Fibroblast of lung (primary cell): ENCODE data around the gene WDR20. TPM values are rescaled to one million over a fixed set of nuclear protein-coding genes. Genes with fewer than 3 reads are reported as not detected.
"Not testable (repeated sequence)": the region's sequence is repeated elsewhere in the genome, so short reads cannot be mapped to it uniquely, and the experiment has no call there.

Experiments
- DNase-seq, 2 donors: peaks; one replicate each; pipeline versions ENCODE4 v3.0.0 to v3.0.0-alpha.2; 2010; ENCODE audit warnings: low read depth in 2 of 2
- H2AFZ ChIP-seq: 2 replicates; pipeline ENCODE4 v1.5.1; 2012; ENCODE audit warnings: low read length, control low read depth, inconsistent platforms
- H3K27ac ChIP-seq: 2 replicates; pipeline ENCODE4 v1.5.1; 2011; ENCODE audit warnings: low read length, control low read depth; ENCODE audit not compliant: insufficient read depth
- H3K27me3 ChIP-seq: 2 replicates; pipeline ENCODE4 v1.5.1; 2011; ENCODE audit warnings: mild to moderate bottlenecking, low read length; ENCODE audit not compliant: control insufficient read depth, insufficient read depth
- H3K36me3 ChIP-seq: 2 replicates; pipeline ENCODE4 v1.5.1; 2011; ENCODE audit warnings: low read length; ENCODE audit not compliant: control insufficient read depth, insufficient read depth
- H3K4me1 ChIP-seq: 2 replicates; pipeline ENCODE4 v1.5.1; 2011; ENCODE audit warnings: low read length; ENCODE audit not compliant: control insufficient read depth, insufficient read depth; ENCODE audit errors: extremely low read depth
- H3K4me2 ChIP-seq: 2 replicates; pipeline ENCODE4 v1.5.1; 2011; ENCODE audit warnings: low read length, control low read depth; ENCODE audit not compliant: insufficient read depth; ENCODE audit errors: extremely low read depth
- H3K4me3 ChIP-seq, 4 experiments: fragments of 200-600 bp in 1 of 4; sonication (generic) in 1 of 4; replicated peaks in 1 of 4; 2 replicates each; pipeline ENCODE4 v1.5.1; 2011 to 2016; ENCODE audit warnings: low read length in 4 of 4, low read depth in 3 of 4, mild to moderate bottlenecking in 3 of 4, control low read depth in 2 of 4, inconsistent platforms in 1 of 4, mixed read lengths in 1 of 4; ENCODE audit not compliant: insufficient read depth in 1 of 4; ENCODE audit errors: control extremely low read depth in 1 of 4
- H3K79me2 ChIP-seq: 2 replicates; pipeline ENCODE4 v1.5.1; 2012; ENCODE audit warnings: mild to moderate bottlenecking, low read length, inconsistent platforms; ENCODE audit not compliant: control insufficient read depth, insufficient read depth
- H3K9ac ChIP-seq: 2 replicates; pipeline ENCODE4 v1.5.1; 2011; ENCODE audit warnings: mild to moderate bottlenecking, low read length, control low read depth; ENCODE audit not compliant: insufficient read depth
- H3K9me3 ChIP-seq: 2 replicates; pipeline ENCODE4 v1.5.1; 2012; ENCODE audit warnings: low read depth, low read length; ENCODE audit not compliant: control insufficient read depth, insufficient read depth
- H4K20me1 ChIP-seq: 2 replicates; pipeline ENCODE4 v1.5.1; 2011; ENCODE audit warnings: low read length; ENCODE audit not compliant: control insufficient read depth, insufficient read depth; ENCODE audit errors: extremely low read depth
- EZH2 ChIP-seq: IDR thresholded peaks from 2 replicates; pipeline ENCODE4 v1.5.1; 2012; ENCODE audit warnings: low read length, control low read depth, mild to moderate bottlenecking; ENCODE audit errors: missing control alignments
- polyA plus RNA-seq, 2 donors: library from polyadenylated mRNA; depleted of rRNA in 1 of 2; stranded (reverse) in 1 of 2; unstranded in 1 of 2; fragments of >200 nt; gene quantifications; 2 replicates each; pipeline ENCODE4 v1.2.1, GENCODE V29; 2011 to 2012; ENCODE audit warnings: missing spikeins in 1 of 2
- total RNA-seq: library from RNA; depleted of rRNA; stranded (reverse); fragments of >200 nt; gene quantifications from 2 replicates; pipeline ENCODE4 v1.2.1, GENCODE V29; 2014
- TF ChIP-seq, protein P1 (sequence below), 2 donors: IDR thresholded peaks in 1 of 2; conservative IDR thresholded peaks in 1 of 2; 1 replicate in 1 of 2; 2 replicates in 1 of 2; pipeline ENCODE4 v1.5.1; 2011 to 2012; ENCODE audit warnings: low read length in 2 of 2, control low read depth in 1 of 2, inconsistent platforms in 1 of 2, low read depth in 1 of 2, mild to moderate bottlenecking in 1 of 2

Gene WDR20
- total and polyA plus RNA-seq, 2 donors (not counting 1 experiment from before 2014, with no cell fraction given), result 17.2 to 17.8 TPM

DNA sequence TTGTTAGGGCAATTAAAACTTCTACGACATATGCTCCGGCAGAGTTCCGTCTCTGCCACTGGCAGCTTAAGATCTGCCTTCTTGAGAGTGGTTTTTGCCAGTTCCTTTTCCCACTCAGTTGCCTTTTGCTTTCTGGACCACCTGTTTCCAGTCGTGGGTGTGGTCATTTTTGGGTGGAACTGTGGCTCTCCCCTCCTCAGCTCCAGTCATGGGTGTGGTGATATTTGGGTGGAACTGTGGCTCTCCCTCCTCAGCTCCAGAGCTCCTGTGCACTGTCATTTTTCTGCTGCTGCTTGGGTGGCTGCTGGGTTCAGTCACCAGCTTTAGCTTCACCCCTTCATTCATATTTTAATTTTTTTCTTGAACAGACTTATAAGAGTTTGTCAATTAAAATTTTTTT, 25.3 kb downstream of the WDR20 start:
- no peak overlapping the region for H2AFZ ChIP-seq
- DNase-seq, result no peak
- H3K4me1 ChIP-seq, result peaks cover 3% of the 10 kb centered on the region
- no peak overlapping the region for H3K9ac ChIP-seq
- H3K36me3 ChIP-seq, result no peaks in the 10 kb centered on the region
- no peaks in the 10 kb centered on the region for H3K27me3 ChIP-seq
- peaks cover 22% of the 10 kb centered on the region for H3K79me2 ChIP-seq
- no peak overlapping the region for H3K4me2 ChIP-seq
- H3K4me3 ChIP-seq, result no peak overlapping the region
- TF ChIP-seq, protein P1, sequence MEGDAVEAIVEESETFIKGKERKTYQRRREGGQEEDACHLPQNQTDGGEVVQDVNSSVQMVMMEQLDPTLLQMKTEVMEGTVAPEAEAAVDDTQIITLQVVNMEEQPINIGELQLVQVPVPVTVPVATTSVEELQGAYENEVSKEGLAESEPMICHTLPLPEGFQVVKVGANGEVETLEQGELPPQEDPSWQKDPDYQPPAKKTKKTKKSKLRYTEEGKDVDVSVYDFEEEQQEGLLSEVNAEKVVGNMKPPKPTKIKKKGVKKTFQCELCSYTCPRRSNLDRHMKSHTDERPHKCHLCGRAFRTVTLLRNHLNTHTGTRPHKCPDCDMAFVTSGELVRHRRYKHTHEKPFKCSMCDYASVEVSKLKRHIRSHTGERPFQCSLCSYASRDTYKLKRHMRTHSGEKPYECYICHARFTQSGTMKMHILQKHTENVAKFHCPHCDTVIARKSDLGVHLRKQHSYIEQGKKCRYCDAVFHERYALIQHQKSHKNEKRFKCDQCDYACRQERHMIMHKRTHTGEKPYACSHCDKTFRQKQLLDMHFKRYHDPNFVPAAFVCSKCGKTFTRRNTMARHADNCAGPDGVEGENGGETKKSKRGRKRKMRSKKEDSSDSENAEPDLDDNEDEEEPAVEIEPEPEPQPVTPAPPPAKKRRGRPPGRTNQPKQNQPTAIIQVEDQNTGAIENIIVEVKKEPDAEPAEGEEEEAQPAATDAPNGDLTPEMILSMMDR (conservative IDR thresholded peaks at IDR 0.05 in 1 of 2, IDR thresholded peaks at IDR 0.05 in 1 of 2; ENCODE audit: low read depth in 1 of 2, low read length in 2 of 2), result no peak
- TF ChIP-seq EZH2, result no peak
- H3K27ac ChIP-seq, result no peak overlapping the region
- no peaks in the 10 kb centered on the region for H3K9me3 ChIP-seq
- H4K20me1 ChIP-seq, result peaks cover 1% of the 10 kb centered on the region

- TF ChIP-seq, protein P1 (conservative IDR thresholded peaks at IDR 0.05 in 1 of 2, IDR thresholded peaks at IDR 0.05 in 1 of 2; ENCODE audit: low read depth in 1 of 2, low read length in 2 of 2), result no peak
- TF ChIP-seq EZH2, result no peak
- no peak for DNase-seq
These were observed 30.4 kb downstream of the WDR20 start for GRCh38 chr14:102170061-102170460.

DNA sequence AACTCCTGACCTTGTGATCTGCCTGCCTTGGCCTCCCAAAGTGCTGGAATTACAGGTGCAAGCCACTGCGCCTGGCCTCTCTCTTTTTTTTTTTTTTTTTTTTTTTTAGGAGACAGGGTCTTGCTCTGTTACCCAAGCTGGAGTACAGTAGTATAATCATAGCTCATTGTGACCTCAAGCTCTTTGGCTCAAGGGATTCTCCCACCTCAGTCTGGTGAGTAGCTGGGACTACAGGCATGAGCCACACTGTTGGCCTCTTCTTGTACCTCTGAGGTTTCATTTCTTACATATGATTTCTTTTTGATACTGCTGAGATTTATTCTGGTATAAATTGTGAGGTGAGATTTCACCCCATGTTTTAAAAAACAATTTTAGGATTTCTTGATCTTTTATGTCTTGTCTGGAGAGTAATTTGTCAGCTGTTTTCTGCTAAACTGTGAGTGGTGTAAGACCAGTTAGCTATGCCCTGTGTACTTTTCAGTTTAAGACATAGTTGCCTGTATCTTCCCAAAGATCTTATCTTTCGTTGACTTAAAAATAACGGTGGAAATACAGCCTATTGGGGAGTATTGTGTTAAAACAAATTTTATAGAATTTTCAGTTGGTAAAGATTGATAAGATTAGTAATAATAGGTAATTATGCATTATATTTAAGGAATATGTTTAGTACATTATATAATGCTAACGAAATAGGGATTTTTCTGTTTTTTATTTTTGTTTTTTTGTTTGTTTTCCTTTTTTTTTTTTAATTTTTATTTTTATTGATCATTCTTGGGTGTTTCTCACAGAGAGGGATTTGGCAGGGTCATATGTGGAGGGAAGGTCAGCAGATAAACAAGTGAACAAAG, 31.7 kb downstream of the WDR20 start:
- H2AFZ ChIP-seq, result no peak overlapping the region
- H3K4me2 ChIP-seq, result no peak overlapping the region
- no peaks in the 10 kb centered on the region for H3K4me1 ChIP-seq
- H3K9ac ChIP-seq, result no peak overlapping the region
- no peak overlapping the region for H3K27ac ChIP-seq
- H4K20me1 ChIP-seq, result peaks cover 1% of the 10 kb centered on the region
- H3K4me3 ChIP-seq, result no peak overlapping the region
- TF ChIP-seq, protein P1 (conservative IDR thresholded peaks at IDR 0.05 in 1 of 2, IDR thresholded peaks at IDR 0.05 in 1 of 2; ENCODE audit: low read depth in 1 of 2, low read length in 2 of 2), result no peak
- TF ChIP-seq EZH2, result no peak
- no peaks in the 10 kb centered on the region for H3K9me3 ChIP-seq
- H3K27me3 ChIP-seq, result no peaks in the 10 kb centered on the region
- H3K36me3 ChIP-seq, result no peaks in the 10 kb centered on the region
- no peak for DNase-seq
- peaks cover 9% of the 10 kb centered on the region for H3K79me2 ChIP-seq

More at GRCh38 chr14:102170061-102170460, 30.4 kb downstream of the WDR20 start:
- H3K9ac ChIP-seq, result no peak overlapping the region
- H3K79me2 ChIP-seq, result peaks cover 9% of the 10 kb centered on the region
- H3K27ac ChIP-seq, result no peak overlapping the region
- H3K4me1 ChIP-seq, result no peaks in the 10 kb centered on the region
- no peaks in the 10 kb centered on the region for H3K27me3 ChIP-seq
- H3K4me3 ChIP-seq, result no peak overlapping the region
- no peaks in the 10 kb centered on the region for H3K36me3 ChIP-seq
- no peak overlapping the region for H3K4me2 ChIP-seq
- H2AFZ ChIP-seq, result no peak overlapping the region
- peaks cover 1% of the 10 kb centered on the region for H4K20me1 ChIP-seq
- no peaks in the 10 kb centered on the region for H3K9me3 ChIP-seq

- H3K4me2 ChIP-seq, DNase-seq, H2AFZ ChIP-seq, H3K27me3 ChIP-seq, H3K36me3 ChIP-seq, H3K9me3 ChIP-seq, H3K4me1 ChIP-seq, H3K79me2 ChIP-seq, H3K4me3 ChIP-seq, H4K20me1 ChIP-seq, H3K27ac ChIP-seq, H3K9ac ChIP-seq: not testable (repeated sequence)
These were observed 32.2 kb downstream of the WDR20 start for GRCh38 chr14:102172021-102172272.

GRCh38 chr14:102172721-102173120, 33.0 kb downstream of the WDR20 start:
- not testable (repeated sequence) for H3K9ac ChIP-seq, H3K4me2 ChIP-seq, H2AFZ ChIP-seq, H4K20me1 ChIP-seq, H3K9me3 ChIP-seq, H3K4me1 ChIP-seq, H3K36me3 ChIP-seq, H3K79me2 ChIP-seq, H3K27me3 ChIP-seq, H3K4me3 ChIP-seq, DNase-seq, H3K27ac ChIP-seq
